HL-60 (cell line): ENCODE measurements around the gene CDH15.

Source experiments
- DNase-seq, 2 experiments: peaks; one replicate each; pipeline ENCODE4 v3.0.0-alpha.2; 2010 to 2020; ENCODE audit warnings: low read depth in 1 of 2, low spot score in 1 of 2
- H3K27ac ChIP-seq: fragments of 250-450 bp; sonication (Bioruptor Pico); replicated peaks from 2 replicates; pipeline ENCODE4 v1.5.1; 2020; ENCODE audit warnings: mild to moderate bottlenecking, moderate library complexity
- H3K27me3 ChIP-seq: fragments of 250-450 bp; sonication (Bioruptor Pico); 2 replicates; pipeline ENCODE4 v1.5.1; 2021; ENCODE audit warnings: mild to moderate bottlenecking, moderate library complexity; ENCODE audit not compliant: insufficient read depth, poor library complexity, severe bottlenecking
- H3K4me3 ChIP-seq: replicated peaks from 2 replicates; pipeline ENCODE4 v1.5.1; 2011; ENCODE audit warnings: mild to moderate bottlenecking, control low read depth, low read length; ENCODE audit not compliant: insufficient read depth
- GABPA ChIP-seq: IDR thresholded peaks from 2 replicates; pipeline ENCODE4 v1.6.1; 2012; ENCODE audit warnings: low read depth
- POLR2AphosphoS5 ChIP-seq: IDR thresholded peaks from 2 replicates; pipeline ENCODE4 v1.6.1; 2012; ENCODE audit warnings: low read depth
- REST ChIP-seq: IDR thresholded peaks from 2 replicates; pipeline ENCODE4 v1.6.1; 2012; ENCODE audit warnings: low read depth; ENCODE audit not compliant: insufficient replicate concordance
- SPI1 ChIP-seq: IDR thresholded peaks from 2 replicates; pipeline ENCODE4 v1.6.1; 2012; ENCODE audit warnings: low read depth, mild to moderate bottlenecking, borderline replicate concordance
- TF ChIP-seq, protein P1 (sequence below): IDR thresholded peaks from one replicate; pipeline ENCODE4 v1.5.1; 2011; ENCODE audit warnings: low read length, control low read depth, inconsistent platforms; ENCODE audit not compliant: insufficient read depth

The CDH15 gene

GRCh38 chr16:89216315-89217137, 45.0 kb downstream of the CDH15 start:
- TF ChIP-seq SPI1 = no peak
- TF ChIP-seq GABPA = no peak
- TF ChIP-seq, protein P1, sequence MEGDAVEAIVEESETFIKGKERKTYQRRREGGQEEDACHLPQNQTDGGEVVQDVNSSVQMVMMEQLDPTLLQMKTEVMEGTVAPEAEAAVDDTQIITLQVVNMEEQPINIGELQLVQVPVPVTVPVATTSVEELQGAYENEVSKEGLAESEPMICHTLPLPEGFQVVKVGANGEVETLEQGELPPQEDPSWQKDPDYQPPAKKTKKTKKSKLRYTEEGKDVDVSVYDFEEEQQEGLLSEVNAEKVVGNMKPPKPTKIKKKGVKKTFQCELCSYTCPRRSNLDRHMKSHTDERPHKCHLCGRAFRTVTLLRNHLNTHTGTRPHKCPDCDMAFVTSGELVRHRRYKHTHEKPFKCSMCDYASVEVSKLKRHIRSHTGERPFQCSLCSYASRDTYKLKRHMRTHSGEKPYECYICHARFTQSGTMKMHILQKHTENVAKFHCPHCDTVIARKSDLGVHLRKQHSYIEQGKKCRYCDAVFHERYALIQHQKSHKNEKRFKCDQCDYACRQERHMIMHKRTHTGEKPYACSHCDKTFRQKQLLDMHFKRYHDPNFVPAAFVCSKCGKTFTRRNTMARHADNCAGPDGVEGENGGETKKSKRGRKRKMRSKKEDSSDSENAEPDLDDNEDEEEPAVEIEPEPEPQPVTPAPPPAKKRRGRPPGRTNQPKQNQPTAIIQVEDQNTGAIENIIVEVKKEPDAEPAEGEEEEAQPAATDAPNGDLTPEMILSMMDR = no peak
- TF ChIP-seq REST = no peak
- TF ChIP-seq POLR2AphosphoS5 = no peak
- Histone ChIP-seq H3K27me3 (no peaks in the 10 kb centered on the region), H3K27ac (peak overlapping the region; percentile 94), H3K4me3 (peak overlapping the region; percentile 87)
- peak; percentile 43 to 65 for DNase-seq

DNA sequence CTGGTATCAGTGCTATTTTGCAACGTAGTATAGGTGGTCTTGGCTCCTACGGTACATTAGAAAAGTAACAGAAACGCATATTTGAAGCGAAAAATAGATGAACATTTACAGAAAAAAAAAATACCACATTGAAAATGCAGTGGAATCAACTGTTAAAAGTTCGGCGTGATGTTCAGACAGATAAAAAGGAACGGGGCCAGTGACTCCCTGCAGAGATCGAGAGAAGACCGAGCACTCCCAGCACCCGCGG, 45.5 kb downstream of the CDH15 start:
- H3K27me3 ChIP-seq = no peaks in the 10 kb centered on the region
- H3K27ac ChIP-seq = peak overlapping the region; percentile 94
- DNase-seq = no peak
- peak overlapping the region; percentile 87 for H3K4me3 ChIP-seq
- TF ChIP-seq SPI1 = no peak
- TF ChIP-seq GABPA = no peak
- TF ChIP-seq REST = no peak
- no peak for TF ChIP-seq POLR2AphosphoS5

- TF ChIP-seq SPI1 (no peak), POLR2AphosphoS5 (peak; percentile 67), REST (no peak), GABPA (peak; percentile 84)
- H3K27ac ChIP-seq = peak within 1 kb of the TSS; percentile 94
- H3K4me3 ChIP-seq = peak within 1 kb of the TSS; percentile 87
- DNase-seq = peak; percentile 64 to 65
- H3K27me3 ChIP-seq = no peaks in the 10 kb centered on the region
These were observed 46.0 kb downstream of the CDH15 start, which contains the start of gene ZNF778 for GRCh38 chr16:89217388-89218191. ZNF778 (plus strand) TSS chr16:89217703; CDS start chr16:89221128, 3,425 bp downstream.
